H1 (cell line): ENCODE data around the gene CTTNBP2. TPM values are rescaled to one million over a fixed set of nuclear protein-coding genes. Genes with fewer than 3 reads are reported as not detected.

Source experiments
- CTCF ChIA-PET: fragments of 300-600 bp; sonication (Branson Sonifier 250); formaldehyde crosslinking; loops from one replicate; lab custom pipeline; 2021; ENCODE audit not compliant: partially characterized antibody; lab: Charles Lee
- POLR2A ChIA-PET: fragments of 300-600 bp; sonication (Branson Sonifier 250); formaldehyde crosslinking; loops from one replicate; lab custom pipeline; 2021; ENCODE audit warnings: inconsistent platforms; ENCODE audit not compliant: partially characterized antibody; lab: Charles Lee
- DNase-seq, 2 experiments: peaks; one replicate each; pipeline versions ENCODE4 v3.0.0 to v3.0.0-alpha.2; 2010 to 2022; ENCODE audit warnings: low spot score in 2 of 2, low read depth in 1 of 2, mixed read lengths in 1 of 2
- FAIRE-seq: peaks from 2 replicates; lab custom pipeline; 2011; peaks lifted over from hg19 to GRCh38; lab: Jason Lieb, UNC
- H2AFZ ChIP-seq: 2 replicates; pipeline ENCODE4 v1.8.1; 2012; ENCODE audit warnings: low read length, inconsistent platforms
- H2AK5ac ChIP-seq: 2 replicates; pipeline ENCODE4 v1.6.1; 2013; ENCODE audit warnings: low read depth, low read length
- H2BK120ac ChIP-seq: replicated peaks from 2 replicates; pipeline ENCODE3; 2013; ENCODE audit warnings: low read depth, low read length, inconsistent platforms
- H2BK12ac ChIP-seq: 2 replicates; pipeline ENCODE4 v1.6.1; 2013; ENCODE audit warnings: low read depth, low read length
- H2BK15ac ChIP-seq: 2 replicates; pipeline ENCODE4 v1.6.1; 2013; ENCODE audit warnings: low read length
- H2BK20ac ChIP-seq: 2 replicates; pipeline ENCODE4 v1.6.1; 2013; ENCODE audit warnings: low read length
- H2BK5ac ChIP-seq: 2 replicates; pipeline ENCODE4 v1.6.1; 2013; ENCODE audit warnings: low read depth, low read length
- H3K14ac ChIP-seq: 2 replicates; pipeline ENCODE4 v1.6.1; 2013; ENCODE audit warnings: inconsistent platforms; ENCODE audit not compliant: insufficient read length
- H3K18ac ChIP-seq: 2 replicates; pipeline ENCODE4 v1.6.1; 2013; ENCODE audit warnings: low read length; ENCODE audit errors: extremely low read depth
- H3K23ac ChIP-seq: 2 replicates; pipeline ENCODE4 v1.6.1; 2013; ENCODE audit warnings: inconsistent platforms; ENCODE audit not compliant: insufficient read length
- H3K23me2 ChIP-seq: 2 replicates; pipeline ENCODE4 v1.6.1; 2013; ENCODE audit warnings: low read depth, low read length
- H3K27ac ChIP-seq: 2 replicates; pipeline ENCODE4 v1.6.1; 2011; ENCODE audit warnings: low read depth, low read length, inconsistent platforms
- H3K27me3 ChIP-seq, 4 experiments: replicated peaks in 1 of 4; 1 replicate in 1 of 4; 2 replicates in 3 of 4; pipeline versions ENCODE4 v1.6.1 to v1.8.1; 2011 to 2013; ENCODE audit warnings: low read length in 3 of 4, mild to moderate bottlenecking in 3 of 4, inconsistent platforms in 2 of 4, mixed read lengths in 2 of 4, moderate library complexity in 1 of 4; ENCODE audit not compliant: control insufficient read depth in 3 of 4, insufficient read depth in 3 of 4; ENCODE audit errors: extremely low read depth in 1 of 4
- H3K36me3 ChIP-seq, 4 experiments: 2 replicates each; pipeline versions ENCODE4 v1.6.1 to v1.8.1; 2011 to 2013; ENCODE audit warnings: mild to moderate bottlenecking in 4 of 4, low read length in 3 of 4, moderate library complexity in 2 of 4, control low read depth in 1 of 4, inconsistent platforms in 1 of 4; ENCODE audit not compliant: insufficient read depth in 4 of 4, control insufficient read depth in 2 of 4
- H3K4ac ChIP-seq: replicated peaks from 2 replicates; pipeline ENCODE3; 2013; ENCODE audit warnings: low read length, low read depth, mixed read lengths, inconsistent platforms; ENCODE audit not compliant: insufficient read length
- H3K4me1 ChIP-seq, 4 experiments: replicated peaks in 1 of 4; 1 replicate in 1 of 4; 2 replicates in 3 of 4; pipeline versions ENCODE4 v1.6.1 to v1.8.1; 2011 to 2013; ENCODE audit warnings: low read length in 3 of 4, inconsistent platforms in 2 of 4, mixed read lengths in 1 of 4; ENCODE audit not compliant: insufficient read depth in 4 of 4, control insufficient read depth in 3 of 4
- H3K4me2 ChIP-seq, 2 experiments: 2 replicates each; pipeline versions ENCODE4 v1.6.1 to v1.8.1; 2011 to 2013; ENCODE audit warnings: low read depth in 2 of 2, low read length in 2 of 2, control low read depth in 1 of 2, inconsistent platforms in 1 of 2, mild to moderate bottlenecking in 1 of 2; ENCODE audit not compliant: insufficient read depth in 1 of 2
- H3K4me3 ChIP-seq, 4 experiments: fragments of 200-600, 300-600 bp in 1 of 4; sonication (generic), shearing (Covaris generic), sonication (Bioruptor Twin) in 1 of 4; 2 replicates each; pipeline versions ENCODE4 v1.5.1 to v1.8.1; 2011 to 2016; ENCODE audit warnings: low read length in 4 of 4, low read depth in 3 of 4, control low read depth in 2 of 4, inconsistent platforms in 2 of 4, mild to moderate bottlenecking in 2 of 4, mixed read lengths in 1 of 4, moderate library complexity in 1 of 4; ENCODE audit not compliant: insufficient read depth in 2 of 4; ENCODE audit errors: extremely low read depth in 1 of 4
- H3K56ac ChIP-seq: replicated peaks from 2 replicates; pipeline ENCODE3; 2013; ENCODE audit warnings: low read depth, mild to moderate bottlenecking, mixed read lengths, low read length, inconsistent platforms; ENCODE audit not compliant: insufficient read length
- H3K79me1 ChIP-seq: 2 replicates; pipeline ENCODE4 v1.6.1; 2013; ENCODE audit warnings: low read depth, low read length, control low read depth
- H3K79me2 ChIP-seq, 2 experiments: 2 replicates each; pipeline versions ENCODE4 v1.6.1 to v1.8.1; 2012 to 2013; ENCODE audit warnings: low read length in 2 of 2, mild to moderate bottlenecking in 2 of 2, inconsistent platforms in 1 of 2; ENCODE audit not compliant: insufficient read depth in 2 of 2, control insufficient read depth in 1 of 2
- H3K9ac ChIP-seq, 4 experiments: replicated peaks in 1 of 4; 1 replicate in 1 of 4; 2 replicates in 3 of 4; pipeline versions ENCODE4 v1.6.1 to v1.8.1; 2011 to 2013; ENCODE audit warnings: low read depth in 3 of 4, low read length in 3 of 4, control low read depth in 2 of 4, mild to moderate bottlenecking in 2 of 4, moderate library complexity in 2 of 4, inconsistent platforms in 1 of 4; ENCODE audit errors: extremely low read depth in 1 of 4
- H3K9me3 ChIP-seq, 2 experiments: 2 replicates each; pipeline versions ENCODE4 v1.6.1 to v1.8.1; 2012 to 2013; ENCODE audit warnings: mild to moderate bottlenecking in 2 of 2, moderate library complexity in 2 of 2, control low read depth in 1 of 2, inconsistent platforms in 1 of 2, low read depth in 1 of 2, low read length in 1 of 2, mixed read lengths in 1 of 2; ENCODE audit not compliant: insufficient read depth in 2 of 2
- H4K20me1 ChIP-seq, 2 experiments: replicated peaks in 1 of 2; 2 replicates each; pipeline versions ENCODE3 to v1.8.1; 2011 to 2013; ENCODE audit warnings: inconsistent platforms in 2 of 2, low read length in 2 of 2, mild to moderate bottlenecking in 1 of 2; ENCODE audit not compliant: insufficient read depth in 2 of 2, control insufficient read depth in 1 of 2
- H4K5ac ChIP-seq: 2 replicates; pipeline ENCODE4 v1.6.1; 2013; ENCODE audit warnings: low read length, low read depth, mixed read lengths, inconsistent platforms; ENCODE audit not compliant: insufficient read length
- H4K8ac ChIP-seq: 2 replicates; pipeline ENCODE4 v1.8.0; 2013; ENCODE audit warnings: mild to moderate bottlenecking, moderate library complexity, low read length, inconsistent platforms; ENCODE audit not compliant: insufficient read depth; ENCODE audit errors: extremely low read depth
- H4K91ac ChIP-seq: replicated peaks from 2 replicates; pipeline ENCODE3; 2013; ENCODE audit warnings: low read length, mixed read lengths, inconsistent platforms; ENCODE audit not compliant: insufficient read length
- EP300 ChIP-seq, 2 experiments: IDR thresholded peaks; 1 replicate in 1 of 2; 2 replicates in 1 of 2; pipeline ENCODE4 v1.6.1; 2011 to 2012; ENCODE audit warnings: low read depth in 2 of 2, low read length in 2 of 2, mild to moderate bottlenecking in 2 of 2, borderline replicate concordance in 1 of 2, inconsistent platforms in 1 of 2, moderate library complexity in 1 of 2
- HDAC6 ChIP-seq: IDR thresholded peaks from one replicate; pipeline ENCODE4 v1.7.1; 2012; ENCODE audit warnings: low read depth, mild to moderate bottlenecking, inconsistent platforms, low read length, moderate library complexity
- KDM1A ChIP-seq: fragments of 200-600, 300-600 bp; sonication (generic); IDR thresholded peaks from 2 replicates; pipeline ENCODE4 v1.7.1; 2016; ENCODE audit warnings: mild to moderate bottlenecking, low read length, borderline replicate concordance
- NANOG ChIP-seq: IDR thresholded peaks from 2 replicates; pipeline ENCODE4 v1.6.1; 2011; ENCODE audit warnings: low read length, low read depth, mild to moderate bottlenecking, inconsistent platforms; ENCODE audit not compliant: insufficient read depth, poor library complexity, severe bottlenecking
- SIRT6 ChIP-seq: IDR thresholded peaks from one replicate; pipeline ENCODE4 v1.7.1; 2012; ENCODE audit warnings: low read length, inconsistent platforms
- SP1 ChIP-seq: IDR thresholded peaks from 2 replicates; pipeline ENCODE4 v1.6.1; 2011; ENCODE audit warnings: low read depth, low read length
- SRF ChIP-seq: IDR thresholded peaks from 2 replicates; pipeline ENCODE4 v1.6.1; 2011; ENCODE audit warnings: mild to moderate bottlenecking, low read depth, low read length, moderate library complexity
- TCF12 ChIP-seq: IDR thresholded peaks from 2 replicates; pipeline ENCODE4 v1.6.1; 2011; ENCODE audit warnings: low read depth, mild to moderate bottlenecking, low read length
- TEAD4 ChIP-seq: IDR thresholded peaks from 2 replicates; pipeline ENCODE4 v1.6.1; 2012; ENCODE audit warnings: low read depth, low read length, inconsistent platforms, mixed read lengths
- YY1 ChIP-seq: IDR thresholded peaks from 2 replicates; pipeline ENCODE4 v1.6.1; 2011; ENCODE audit warnings: low read depth, mild to moderate bottlenecking, low read length
- ZNF274 ChIP-seq: IDR thresholded peaks from 2 replicates; pipeline ENCODE4 v1.7.0; 2012; ENCODE audit warnings: low read length, borderline replicate concordance; ENCODE audit errors: extremely low read depth
- WGBS, 2 experiments: shearing (Covaris generic) in 1 of 2; methylation state at CpG; one replicate each; pipeline versions ENCODE4 v1.1.6 to v1.1.7; 2013 to 2015; ENCODE audit warnings: low lambda C conversion rate in 2 of 2, mixed read lengths in 2 of 2, inconsistent platforms in 1 of 2, low coverage in 1 of 2, missing lambda C conversion rate in 1 of 2; ENCODE audit not compliant: insufficient replicate concordance in 2 of 2, insufficient coverage in 1 of 2, insufficient read length in 1 of 2; ENCODE audit errors: extremely low coverage in 1 of 2, missing lambda C conversion rate in 1 of 2; 5-methylcytosine and 5-hydroxymethylcytosine counted together
- polyA plus RNA-seq, 7 experiments: library from polyadenylated mRNA; depleted of rRNA in 3 of 7; stranded (reverse) in 5 of 7; unstranded in 2 of 7; fragments of >200 nt in 5 of 7; fragments of 200-250 nt in 2 of 7; gene quantifications; 1 replicate in 5 of 7; 2 replicates in 1 of 7; 4 replicates in 1 of 7; pipeline versions ENCODE4 v1.2.1 to v1.2.3, GENCODE V29; 2011 to 2013; ENCODE audit warnings: missing spikeins in 2 of 7, mixed read lengths in 2 of 7
- total RNA-seq: library from RNA; stranded (reverse); fragmentation: NEBNext Ultra II Directional; extraction: Animal tissue kit (Norgen Biotek cat#: 25700); gene quantifications from 2 replicates; pipeline ENCODE4 v1.2.1, GENCODE V29; 2021

Gene CTTNBP2
- total and polyA plus RNA-seq, 2 of the 8 experiments (the other 6 are each of a cell fraction or from before 2014, with no cell fraction given) = 15.3 to 35.1 TPM

- CTCF ChIA-PET = interaction anchor here (1.3 kb wide), 1 partner anchor 10 kb away, joined by 3 read pairs; no protein-coding TSS in a partner anchor
- POLR2A ChIA-PET = interaction anchor here (1.0 to 1.7 kb wide), 5 partner anchors 8 to 63 kb away, joined by 3 to 6 read pairs (median 4); partner anchors contain the start of gene CTTNBP2
- H3K4me1 ChIP-seq = peaks cover 6 to 19% (median 15%) of the 10 kb centered on the region in 4 experiments
- TF ChIP-seq ZNF274 = no peak
- peak; percentile 75 for TF ChIP-seq SP1
- TF ChIP-seq YY1 = peak; percentile 69; the same call in 1 of the 2 replicates
- TF ChIP-seq SRF = no peak
- TF ChIP-seq NANOG = peak; percentile 98
- TF ChIP-seq SIRT6 = no peak
- peak; percentile 87 for TF ChIP-seq TCF12
- no peak for TF ChIP-seq KDM1A
- TF ChIP-seq EP300 (IDR thresholded peaks at IDR 0.05; ENCODE audit: borderline replicate concordance in 1 of 2, low read depth in 2 of 2, low read length in 2 of 2) = peak in 1 of 2 experiments; percentile 71; a peak in 1 of 3 replicates
- peak; percentile 50; the same call in 1 of the 2 replicates for TF ChIP-seq TEAD4
- no peak for TF ChIP-seq HDAC6
Measured at GRCh38 chr7:117810642-117811512, 62.4 kb downstream of the CTTNBP2 start.

More at GRCh38 chr7:117810642-117811512, 62.4 kb downstream of the CTTNBP2 start:
- Histone ChIP-seq H2BK15ac (no peak overlapping the region), H3K36me3 (peaks cover 0 to 2% (median 0%) of the 10 kb centered on the region in 4 experiments; a peak in 1 of 8 replicates), H2BK5ac (no peak overlapping the region), H3K79me2 (peaks cover 0 to 24% of the 10 kb centered on the region in 2 experiments; a peak in 2 of 4 replicates), H3K4me3 (peak overlapping the region in 1 of 4 experiments; percentile 34; a peak in 1 of 8 replicates), H3K27me3 (no peaks in the 10 kb centered on the region), H2AFZ (no peak overlapping the region), H4K8ac (no peak overlapping the region), H2BK20ac (no peak overlapping the region), H2AK5ac (no peak overlapping the region), H4K91ac (no peak overlapping the region), H3K56ac (no peak overlapping the region), H2BK120ac (no peak overlapping the region), H3K14ac (no peak overlapping the region), H3K27ac (0 out of 2 replicates have a peak overlapping the region, but pooled peaks have one; percentile 22), H4K20me1 (no peaks in the 10 kb centered on the region), H4K5ac (no peak overlapping the region), H3K4ac (no peak overlapping the region), H3K9me3 (no peaks in the 10 kb centered on the region), H2BK12ac (no peak overlapping the region), H3K9ac (no peak overlapping the region), H3K4me2 (peak overlapping the region; percentile 31 to 45; a peak in 3 of 4 replicates), H3K18ac (no peak overlapping the region), H3K23ac (no peak overlapping the region), H3K79me1 (peaks cover 3% of the 10 kb centered on the region), H3K23me2 (no peaks in the 10 kb centered on the region; the same call in 1 of the 2 replicates)
- WGBS, 2 experiments = 19% methylated on average over 6 of the region's 6 CpGs; no CpG with 5 or more reads in 1 of the 2 experiments
- FAIRE-seq = peak; percentile 88
- no peak for DNase-seq
